Panc1 (cell line): ENCODE data around the gene PADI3. TPM values are rescaled to one million over a fixed set of nuclear protein-coding genes. Genes with fewer than 3 reads are reported as not detected.

Experiments used
- ATAC-seq: fragments of 200-7000 bp; cut with Tn5 transposase; 2 replicates; pipeline ENCODE4 v1.9.1; 2020; ENCODE audit warnings: mild to moderate bottlenecking, moderate library complexity
- BruUV-seq: library from RNA; stranded (reverse); fragments of 400-500 nt; replicated peaks from 2 replicates; lab custom pipeline; 2021; lab: Mats Ljungman, UMichigan
- CTCF ChIA-PET: fragments of 300-600 bp; sonication (Branson Sonifier 250); formaldehyde crosslinking; loops from one replicate; lab custom pipeline; 2022; ENCODE audit warnings: antibody characterized with exemption; lab: Charles Lee
- POLR2A ChIA-PET: fragments of 300-600 bp; sonication (Branson Sonifier 250); formaldehyde crosslinking; loops from one replicate; lab custom pipeline; 2022; ENCODE audit warnings: antibody characterized with exemption; lab: Charles Lee
- DNase-seq: peaks from one replicate; pipeline ENCODE4 v3.0.0-alpha.2; 2010; ENCODE audit warnings: low read depth, low spot score
- H3K27ac ChIP-seq: 2 replicates; pipeline ENCODE4 v1.5.1; 2011; ENCODE audit warnings: mild to moderate bottlenecking, low read length, inconsistent platforms
- H3K27me3 ChIP-seq: fragments of 200-500 bp; sonication (Bioruptor generic); 2 replicates; pipeline ENCODE4 v1.6.0; 2014; ENCODE audit warnings: low read length, inconsistent platforms; ENCODE audit not compliant: control insufficient read depth, insufficient read depth
- H3K36me3 ChIP-seq: fragments of 200-500 bp; sonication (Bioruptor generic); 2 replicates; pipeline ENCODE4 v1.5.1; 2014; ENCODE audit warnings: inconsistent platforms, mild to moderate bottlenecking, low read length, moderate library complexity; ENCODE audit not compliant: control insufficient read depth, insufficient read depth
- H3K4me1 ChIP-seq: 2 replicates; pipeline ENCODE4 v1.5.1; 2011; ENCODE audit warnings: inconsistent platforms, mild to moderate bottlenecking, low read length, moderate library complexity; ENCODE audit not compliant: control insufficient read depth, insufficient read depth
- H3K4me3 ChIP-seq, 2 experiments: 2 replicates each; pipeline ENCODE4 v1.5.1; 2011 to 2012; ENCODE audit warnings: low read depth in 2 of 2, low read length in 2 of 2, mild to moderate bottlenecking in 2 of 2, inconsistent platforms in 1 of 2, moderate library complexity in 1 of 2
- H3K9me3 ChIP-seq: fragments of 200-500 bp; sonication (Bioruptor generic); 2 replicates; pipeline ENCODE4 v1.5.1; 2014; ENCODE audit warnings: low read depth, mild to moderate bottlenecking, inconsistent platforms, low read length, moderate library complexity; ENCODE audit not compliant: control insufficient read depth, insufficient read depth
- CTCF ChIP-seq: fragments of 450-650 bp; IDR thresholded peaks from 2 replicates; pipeline ENCODE4 v1.5.1; 2017; ENCODE audit warnings: mild to moderate bottlenecking
- POLR2AphosphoS5 ChIP-seq: IDR thresholded peaks from 2 replicates; pipeline ENCODE4 v1.6.1; 2012; ENCODE audit warnings: mild to moderate bottlenecking, low read depth, low read length, moderate library complexity
- SIN3A ChIP-seq: IDR thresholded peaks from 2 replicates; pipeline ENCODE4 v1.6.1; 2012; ENCODE audit warnings: low read depth, mild to moderate bottlenecking, low read length, moderate library complexity, borderline replicate concordance; ENCODE audit not compliant: insufficient read depth
- TCF7L2 ChIP-seq: IDR thresholded peaks from 2 replicates; pipeline ENCODE4 v1.6.1; 2011; ENCODE audit warnings: mild to moderate bottlenecking, low read depth, low read length, inconsistent platforms
- in situ Hi-C: cut with HindIII; loops from 2 replicates; pipeline ENCODE4 v1.10.0; 2016; ENCODE audit warnings: low sequenced_read_pairs, low pct_unique_long_range_greater_than_20kb
- intact Hi-C: fragments of 100-400 bp; cut with micrococcal nuclease; formaldehyde crosslinking; loops from one replicate; pipeline ENCODE4 v1.10.0; 2022; ENCODE audit not compliant: unreplicated experiment
- total RNA-seq: library from RNA; stranded (reverse); gene quantifications from one replicate; pipeline ENCODE4 v1.2.1, GENCODE V29; 2021; ENCODE audit not compliant: unreplicated experiment
- TF ChIP-seq, protein P1 (sequence below), 2 experiments: IDR thresholded peaks; 2 replicates each; pipeline ENCODE4 v1.6.1; 2011 to 2012; ENCODE audit warnings: low read depth in 2 of 2, control low read depth in 1 of 2, low read length in 1 of 2, mild to moderate bottlenecking in 1 of 2, moderate library complexity in 1 of 2; ENCODE audit not compliant: insufficient read depth in 1 of 2

Gene PADI3
- total RNA-seq, 1 experiment from 2014 or later: 3.4 TPM

GRCh38 chr1:17272646-17273045 lies 23.7 kb downstream of the PADI3 start:
- no TSS peak for BruUV-seq
- Histone ChIP-seq H3K36me3 (no peaks in the 10 kb centered on the region), H3K27me3 (no peaks in the 10 kb centered on the region), H3K9me3 (no peaks in the 10 kb centered on the region), H3K4me3 (no peak overlapping the region), H3K4me1 (no peaks in the 10 kb centered on the region), H3K27ac (no peak overlapping the region)
- POLR2A ChIA-PET: no interaction called here
- DNase-seq (no peak), ATAC-seq (no peak)
- in situ Hi-C loops: no loop called here
- TF ChIP-seq POLR2AphosphoS5: no peak
- TF ChIP-seq CTCF: no peak
- TF ChIP-seq TCF7L2: no peak
- TF ChIP-seq, protein P1, sequence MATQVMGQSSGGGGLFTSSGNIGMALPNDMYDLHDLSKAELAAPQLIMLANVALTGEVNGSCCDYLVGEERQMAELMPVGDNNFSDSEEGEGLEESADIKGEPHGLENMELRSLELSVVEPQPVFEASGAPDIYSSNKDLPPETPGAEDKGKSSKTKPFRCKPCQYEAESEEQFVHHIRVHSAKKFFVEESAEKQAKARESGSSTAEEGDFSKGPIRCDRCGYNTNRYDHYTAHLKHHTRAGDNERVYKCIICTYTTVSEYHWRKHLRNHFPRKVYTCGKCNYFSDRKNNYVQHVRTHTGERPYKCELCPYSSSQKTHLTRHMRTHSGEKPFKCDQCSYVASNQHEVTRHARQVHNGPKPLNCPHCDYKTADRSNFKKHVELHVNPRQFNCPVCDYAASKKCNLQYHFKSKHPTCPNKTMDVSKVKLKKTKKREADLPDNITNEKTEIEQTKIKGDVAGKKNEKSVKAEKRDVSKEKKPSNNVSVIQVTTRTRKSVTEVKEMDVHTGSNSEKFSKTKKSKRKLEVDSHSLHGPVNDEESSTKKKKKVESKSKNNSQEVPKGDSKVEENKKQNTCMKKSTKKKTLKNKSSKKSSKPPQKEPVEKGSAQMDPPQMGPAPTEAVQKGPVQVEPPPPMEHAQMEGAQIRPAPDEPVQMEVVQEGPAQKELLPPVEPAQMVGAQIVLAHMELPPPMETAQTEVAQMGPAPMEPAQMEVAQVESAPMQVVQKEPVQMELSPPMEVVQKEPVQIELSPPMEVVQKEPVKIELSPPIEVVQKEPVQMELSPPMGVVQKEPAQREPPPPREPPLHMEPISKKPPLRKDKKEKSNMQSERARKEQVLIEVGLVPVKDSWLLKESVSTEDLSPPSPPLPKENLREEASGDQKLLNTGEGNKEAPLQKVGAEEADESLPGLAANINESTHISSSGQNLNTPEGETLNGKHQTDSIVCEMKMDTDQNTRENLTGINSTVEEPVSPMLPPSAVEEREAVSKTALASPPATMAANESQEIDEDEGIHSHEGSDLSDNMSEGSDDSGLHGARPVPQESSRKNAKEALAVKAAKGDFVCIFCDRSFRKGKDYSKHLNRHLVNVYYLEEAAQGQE (IDR thresholded peaks at IDR 0.05; ENCODE audit: insufficient read depth in 1 of 2, low read depth in 2 of 2, low read length in 1 of 2): no peak
- TF ChIP-seq SIN3A: no peak
- CTCF ChIA-PET: no interaction called here
- intact Hi-C loops: no loop called here

DNA sequence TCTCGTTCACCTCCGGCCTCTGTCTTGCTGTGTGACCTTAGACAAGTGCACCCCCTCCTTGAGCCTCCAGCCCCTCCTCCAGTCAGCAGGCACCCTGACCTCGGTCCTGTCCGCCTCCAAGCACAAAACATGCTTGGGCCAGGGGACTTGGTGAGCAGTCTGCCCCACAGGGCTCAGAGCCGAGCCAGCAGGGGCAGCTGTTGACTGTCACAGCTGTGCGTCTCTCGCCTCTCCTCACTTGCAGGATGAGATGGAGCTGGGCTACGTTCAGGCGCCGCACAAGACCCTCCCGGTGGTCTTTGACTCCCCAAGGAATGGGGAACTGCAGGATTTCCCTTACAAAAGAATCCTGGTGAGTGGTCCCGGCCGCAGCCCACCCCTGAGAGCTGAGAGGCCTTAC lies 24.2 kb downstream of the PADI3 start:
- Histone ChIP-seq H3K27me3 (no peaks in the 10 kb centered on the region), H3K36me3 (no peaks in the 10 kb centered on the region), H3K4me3 (no peak overlapping the region), H3K9me3 (no peaks in the 10 kb centered on the region), H3K4me1 (no peaks in the 10 kb centered on the region), H3K27ac (no peak overlapping the region)
- ATAC-seq (no peak), DNase-seq (no peak)
- CTCF ChIA-PET: no interaction called here
- TF ChIP-seq SIN3A: no peak
- no peak for TF ChIP-seq POLR2AphosphoS5
- TF ChIP-seq CTCF: no peak
- TF ChIP-seq, protein P1 (IDR thresholded peaks at IDR 0.05; ENCODE audit: insufficient read depth in 1 of 2, low read depth in 2 of 2, low read length in 1 of 2): no peak
- no peak for TF ChIP-seq TCF7L2
- in situ Hi-C loops: no loop called here
- intact Hi-C loops: no loop called here
- POLR2A ChIA-PET: no interaction called here
- BruUV-seq: no TSS peak
